B cell (primary cell): ENCODE results near the gene CAMK2G.
"Not testable (repeated sequence)": the region's sequence is repeated elsewhere in the genome, so short reads cannot be mapped to it uniquely, and the experiment has no call there.

Source experiments
- EZH2 ChIP-seq: IDR thresholded peaks from 2 replicates; pipeline ENCODE4 v1.6.1; 2012; ENCODE audit warnings: borderline replicate concordance, low read depth, mild to moderate bottlenecking, moderate library complexity, low read length; ENCODE audit not compliant: insufficient read depth, poor library complexity, severe bottlenecking
- TF ChIP-seq, protein P1 (sequence below): fragments of 200-600 bp; IDR thresholded peaks from one replicate; pipeline ENCODE4 v1.8.0; 2022; ENCODE audit warnings: antibody characterized with exemption, mild to moderate bottlenecking

DNA sequence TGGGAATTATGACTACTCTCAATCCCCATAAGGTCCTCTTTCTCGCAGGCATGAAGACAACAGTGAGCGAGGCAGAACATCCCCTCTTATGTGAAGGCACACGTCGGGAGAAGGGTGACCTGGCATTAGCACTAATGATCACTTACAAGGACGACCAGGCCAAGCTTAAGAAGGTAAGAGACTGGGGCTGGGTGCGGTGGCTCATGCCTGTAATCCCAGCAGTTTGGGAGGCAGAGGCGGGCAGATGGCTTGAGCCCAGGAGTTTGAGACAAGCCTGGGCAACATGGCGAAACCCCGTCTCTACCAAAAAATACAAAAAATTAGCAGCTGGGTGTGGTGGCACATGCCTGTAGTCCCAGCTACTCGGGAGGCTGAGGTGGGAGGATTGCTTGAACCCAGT lies 78.9 kb downstream of the CAMK2G start:
- TF ChIP-seq, protein P1, sequence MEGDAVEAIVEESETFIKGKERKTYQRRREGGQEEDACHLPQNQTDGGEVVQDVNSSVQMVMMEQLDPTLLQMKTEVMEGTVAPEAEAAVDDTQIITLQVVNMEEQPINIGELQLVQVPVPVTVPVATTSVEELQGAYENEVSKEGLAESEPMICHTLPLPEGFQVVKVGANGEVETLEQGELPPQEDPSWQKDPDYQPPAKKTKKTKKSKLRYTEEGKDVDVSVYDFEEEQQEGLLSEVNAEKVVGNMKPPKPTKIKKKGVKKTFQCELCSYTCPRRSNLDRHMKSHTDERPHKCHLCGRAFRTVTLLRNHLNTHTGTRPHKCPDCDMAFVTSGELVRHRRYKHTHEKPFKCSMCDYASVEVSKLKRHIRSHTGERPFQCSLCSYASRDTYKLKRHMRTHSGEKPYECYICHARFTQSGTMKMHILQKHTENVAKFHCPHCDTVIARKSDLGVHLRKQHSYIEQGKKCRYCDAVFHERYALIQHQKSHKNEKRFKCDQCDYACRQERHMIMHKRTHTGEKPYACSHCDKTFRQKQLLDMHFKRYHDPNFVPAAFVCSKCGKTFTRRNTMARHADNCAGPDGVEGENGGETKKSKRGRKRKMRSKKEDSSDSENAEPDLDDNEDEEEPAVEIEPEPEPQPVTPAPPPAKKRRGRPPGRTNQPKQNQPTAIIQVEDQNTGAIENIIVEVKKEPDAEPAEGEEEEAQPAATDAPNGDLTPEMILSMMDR = not testable (repeated sequence)
- not testable (repeated sequence) for TF ChIP-seq EZH2
